ENCODE data around the gene BZW2. TPM values are rescaled to one million over a fixed set of nuclear protein-coding genes. Genes with fewer than 3 reads are reported as not detected.
A peak's percentile ranks its signal among the peaks of the same experiment; 100 is the strongest.
"Not testable (repeated sequence)": the region's sequence is repeated elsewhere in the genome, so short reads cannot be mapped to it uniquely, and the experiment has no call there.

BZW2 gene
- total RNA-seq, 1 donor from 2014 or later, result 61.4 TPM

DNA sequence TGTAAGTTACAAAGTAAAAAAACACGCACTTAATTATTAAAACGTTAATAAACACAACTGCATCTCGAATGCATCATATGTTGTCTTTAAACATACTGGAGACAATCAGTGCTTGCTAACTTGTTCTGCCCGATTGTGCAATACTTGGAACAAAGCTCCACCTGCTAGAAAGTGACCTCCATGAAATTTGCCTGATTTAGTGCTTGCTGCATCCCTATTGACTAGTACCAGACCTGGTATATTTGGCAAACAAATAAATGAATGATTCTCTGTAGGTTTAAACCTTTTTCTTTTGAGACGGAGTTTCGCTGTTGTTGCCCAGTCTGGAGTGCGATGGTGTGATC, 6.2 kb downstream of the BZW2 start:
- H3K27ac ChIP-seq, result no peak overlapping the region
- no peaks in the 10 kb centered on the region for H3K9me3 ChIP-seq
- no peaks in the 10 kb centered on the region for H3K36me3 ChIP-seq
- H3K4me3 ChIP-seq, result no peak overlapping the region
- DNase-seq (ENCODE audit: extremely low spot score in 2 of 2), result no peak
- H3K4me1 ChIP-seq, result peaks cover 59% of the 10 kb centered on the region
- intact Hi-C loops (cut with DNase I), result no loop called here
- H3K27me3 ChIP-seq, result no peaks in the 10 kb centered on the region
- TF ChIP-seq, protein P1, sequence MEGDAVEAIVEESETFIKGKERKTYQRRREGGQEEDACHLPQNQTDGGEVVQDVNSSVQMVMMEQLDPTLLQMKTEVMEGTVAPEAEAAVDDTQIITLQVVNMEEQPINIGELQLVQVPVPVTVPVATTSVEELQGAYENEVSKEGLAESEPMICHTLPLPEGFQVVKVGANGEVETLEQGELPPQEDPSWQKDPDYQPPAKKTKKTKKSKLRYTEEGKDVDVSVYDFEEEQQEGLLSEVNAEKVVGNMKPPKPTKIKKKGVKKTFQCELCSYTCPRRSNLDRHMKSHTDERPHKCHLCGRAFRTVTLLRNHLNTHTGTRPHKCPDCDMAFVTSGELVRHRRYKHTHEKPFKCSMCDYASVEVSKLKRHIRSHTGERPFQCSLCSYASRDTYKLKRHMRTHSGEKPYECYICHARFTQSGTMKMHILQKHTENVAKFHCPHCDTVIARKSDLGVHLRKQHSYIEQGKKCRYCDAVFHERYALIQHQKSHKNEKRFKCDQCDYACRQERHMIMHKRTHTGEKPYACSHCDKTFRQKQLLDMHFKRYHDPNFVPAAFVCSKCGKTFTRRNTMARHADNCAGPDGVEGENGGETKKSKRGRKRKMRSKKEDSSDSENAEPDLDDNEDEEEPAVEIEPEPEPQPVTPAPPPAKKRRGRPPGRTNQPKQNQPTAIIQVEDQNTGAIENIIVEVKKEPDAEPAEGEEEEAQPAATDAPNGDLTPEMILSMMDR (IDR thresholded peaks at IDR 0.05), result no peak
- no peak for TF ChIP-seq POLR2AphosphoS5 (IDR thresholded peaks at IDR 0.05; ENCODE audit: insufficient read depth in 1 of 2, low read depth in 1 of 2)

DNA sequence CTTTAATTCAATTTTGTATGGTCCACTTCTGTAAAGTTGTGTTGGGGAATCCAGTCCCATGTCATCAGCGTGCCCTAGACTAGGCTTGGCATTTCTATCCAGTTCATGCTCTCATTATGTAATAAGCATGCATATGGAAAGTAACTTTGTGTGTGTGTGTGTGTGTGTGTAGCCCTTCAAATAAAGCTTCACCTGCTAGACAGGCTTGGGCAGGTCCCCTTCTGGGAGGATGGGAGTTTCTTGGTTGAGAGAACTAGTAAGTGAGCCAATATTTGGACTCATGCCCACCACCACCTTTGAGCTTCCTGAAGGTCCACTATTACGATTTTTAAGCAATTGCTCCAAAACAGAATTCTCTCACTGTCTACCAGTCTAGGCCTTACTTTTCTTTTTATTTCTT, 6.9 kb downstream of the BZW2 start:
- H3K27me3 ChIP-seq, result no peaks in the 10 kb centered on the region
- no peaks in the 10 kb centered on the region for H3K36me3 ChIP-seq
- no peak for DNase-seq (ENCODE audit: extremely low spot score in 2 of 2)
- H3K9me3 ChIP-seq, result no peaks in the 10 kb centered on the region
- intact Hi-C loops (cut with DNase I), result no loop called here
- peaks cover 57% of the 10 kb centered on the region for H3K4me1 ChIP-seq
- no peak overlapping the region for H3K4me3 ChIP-seq
- H3K27ac ChIP-seq, result no peak overlapping the region
- TF ChIP-seq, protein P1 (IDR thresholded peaks at IDR 0.05), result no peak
- no peak for TF ChIP-seq POLR2A (IDR thresholded peaks at IDR 0.05)
- peak in 1 of 2 donors; percentile 47 for TF ChIP-seq POLR2AphosphoS5 (IDR thresholded peaks at IDR 0.05; ENCODE audit: insufficient read depth in 1 of 2, low read depth in 1 of 2)

DNA sequence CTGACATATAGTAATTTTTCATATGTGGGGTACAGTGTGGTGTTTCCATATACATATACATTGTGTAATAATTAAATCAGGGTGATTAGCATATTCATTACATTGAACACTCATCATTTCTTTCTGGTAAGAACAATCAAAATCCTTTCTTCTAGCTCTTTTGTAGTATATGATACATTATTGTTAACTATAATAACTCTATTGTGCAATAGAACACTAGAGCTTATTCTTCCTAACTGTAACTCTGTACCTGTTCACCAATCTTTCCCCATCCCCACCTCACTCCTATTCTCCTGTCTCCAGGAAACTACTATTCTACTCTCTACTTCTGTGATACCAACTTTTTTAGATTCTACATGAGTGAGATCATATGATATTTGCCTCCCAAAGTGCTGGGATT, 9.4 kb downstream of the BZW2 start:
- Histone ChIP-seq H3K36me3 (no peaks in the 10 kb centered on the region), H3K4me3 (no peak overlapping the region), H3K9me3 (no peaks in the 10 kb centered on the region), H3K27me3 (no peaks in the 10 kb centered on the region), H3K4me1 (peaks cover 39% of the 10 kb centered on the region), H3K27ac (no peak overlapping the region)
- intact Hi-C loops (cut with DNase I), result no loop called here
- TF ChIP-seq POLR2AphosphoS5 (IDR thresholded peaks at IDR 0.05; ENCODE audit: insufficient read depth in 1 of 2, low read depth in 1 of 2) (no peak), POLR2A (IDR thresholded peaks at IDR 0.05) (no peak)
- TF ChIP-seq, protein P1 (IDR thresholded peaks at IDR 0.05), result no peak
- no peak for DNase-seq (ENCODE audit: extremely low spot score in 2 of 2)

DNA sequence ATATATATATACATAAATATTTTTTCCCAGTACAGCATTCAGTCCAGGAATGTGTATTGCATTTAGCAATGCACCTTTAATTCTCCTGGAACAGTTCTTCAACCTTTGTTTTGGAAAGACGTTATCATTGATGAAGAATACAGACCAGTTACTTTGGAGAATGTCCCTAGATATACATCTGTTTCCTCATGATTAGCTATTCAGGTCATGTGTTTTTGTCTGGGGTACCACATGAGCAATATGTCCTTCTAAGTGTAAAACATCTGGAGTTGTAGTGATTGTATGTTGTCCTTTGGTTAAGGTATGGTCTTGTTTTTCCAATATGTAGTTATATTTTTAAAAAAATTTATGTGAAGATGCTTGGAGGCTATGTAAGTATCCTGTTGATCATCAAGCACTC, 10.2 kb downstream of the BZW2 start:
- intact Hi-C loops (cut with DNase I), result no loop called here
- Histone ChIP-seq H3K4me3 (no peak overlapping the region), H3K27me3 (no peaks in the 10 kb centered on the region), H3K36me3 (no peaks in the 10 kb centered on the region), H3K4me1 (peaks cover 40% of the 10 kb centered on the region), H3K9me3 (no peaks in the 10 kb centered on the region), H3K27ac (no peak overlapping the region)
- no peak for DNase-seq (ENCODE audit: extremely low spot score in 2 of 2)
- TF ChIP-seq POLR2AphosphoS5 (IDR thresholded peaks at IDR 0.05; ENCODE audit: insufficient read depth in 1 of 2, low read depth in 1 of 2), result no peak

DNA sequence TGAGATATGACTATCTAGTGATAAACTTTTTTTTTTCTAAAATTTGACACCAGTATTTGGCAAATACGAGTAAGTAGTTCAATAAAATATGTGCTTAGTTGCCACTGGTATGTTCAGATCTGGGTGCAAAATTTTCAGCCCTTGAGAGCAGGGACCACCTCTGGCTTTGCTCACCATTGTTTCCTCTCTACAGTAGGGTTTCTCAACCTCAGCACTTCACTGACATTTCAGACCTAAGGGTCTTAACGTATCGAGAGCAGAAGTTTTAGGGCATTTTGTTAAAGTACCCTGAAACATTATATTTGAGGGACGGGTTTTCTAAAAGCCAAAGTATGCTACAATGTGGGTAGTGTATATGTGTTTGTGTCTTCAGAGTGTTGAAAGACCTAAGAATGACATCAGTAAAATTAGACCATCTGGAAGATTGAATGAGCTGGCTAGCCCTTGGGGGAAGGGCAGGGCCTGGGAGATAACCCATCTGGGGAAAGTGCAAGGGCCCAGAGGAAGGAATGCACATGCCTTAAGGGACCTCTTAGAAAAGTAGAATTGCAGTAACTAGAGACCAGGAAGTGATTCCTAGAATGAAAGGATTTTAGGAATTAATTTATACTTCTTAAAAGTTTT, 11.8 kb downstream of the BZW2 start:
- Histone ChIP-seq H3K36me3 (no peaks in the 10 kb centered on the region), H3K4me1 (peaks cover 29% of the 10 kb centered on the region), H3K4me3 (no peak overlapping the region), H3K27me3 (no peaks in the 10 kb centered on the region), H3K9me3 (no peaks in the 10 kb centered on the region), H3K27ac (no peak overlapping the region)
- TF ChIP-seq POLR2AphosphoS5 (IDR thresholded peaks at IDR 0.05; ENCODE audit: insufficient read depth in 1 of 2, low read depth in 1 of 2), result no peak
- intact Hi-C loops (cut with DNase I), result no loop called here
- no peak for DNase-seq (ENCODE audit: extremely low spot score in 2 of 2)

DNA sequence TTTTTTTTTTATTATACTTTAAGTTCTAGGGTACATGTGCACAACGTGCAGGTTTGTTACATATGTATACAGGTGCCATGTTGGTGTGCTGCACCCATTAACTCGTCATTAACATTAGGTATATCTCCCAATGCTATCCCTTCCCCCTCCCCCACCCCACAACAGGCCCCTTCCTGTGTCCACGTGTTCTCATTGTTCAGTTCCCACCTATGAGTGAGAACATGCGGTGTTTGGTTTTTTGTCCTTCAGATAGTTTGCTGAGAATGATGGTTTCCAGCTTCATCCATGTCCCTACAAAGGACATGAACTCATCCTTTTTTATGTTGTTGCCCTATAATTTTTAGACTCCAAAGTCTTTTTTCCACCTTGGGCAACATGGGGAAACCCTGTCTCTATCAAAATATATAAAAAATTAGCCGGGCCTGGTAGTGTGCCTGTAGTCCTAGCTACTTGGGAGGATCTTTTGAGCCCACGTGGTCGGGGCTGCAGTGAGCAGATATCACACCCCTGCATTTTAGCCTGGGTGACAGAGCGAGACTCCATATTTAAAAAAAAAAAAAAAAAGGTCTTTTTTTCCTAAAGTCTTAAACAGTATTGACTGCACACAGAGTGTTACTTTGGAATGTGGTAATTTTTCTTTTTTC, 14.0 kb downstream of the BZW2 start:
- intact Hi-C loops (cut with DNase I); H3K27me3 ChIP-seq; H3K27ac ChIP-seq; DNase-seq (ENCODE audit: extremely low spot score in 2 of 2); H3K9me3 ChIP-seq; H3K4me3 ChIP-seq; H3K36me3 ChIP-seq: not testable (repeated sequence)
- peaks cover 21% of the 10 kb centered on the region for H3K4me1 ChIP-seq

Data from vagina (tissue), 2 donors.